GM19452 (cell line): ENCODE data around the gene GSTO2.
A peak's percentile ranks its signal among the peaks of the same experiment; 100 is the strongest.

Experiments
- ATAC-seq: cut with Tn5 transposase; IDR thresholded peaks from one replicate; pipeline ENCODE4 v1.9.1; 2021; ENCODE audit not compliant: unreplicated experiment

Gene GSTO2

DNA sequence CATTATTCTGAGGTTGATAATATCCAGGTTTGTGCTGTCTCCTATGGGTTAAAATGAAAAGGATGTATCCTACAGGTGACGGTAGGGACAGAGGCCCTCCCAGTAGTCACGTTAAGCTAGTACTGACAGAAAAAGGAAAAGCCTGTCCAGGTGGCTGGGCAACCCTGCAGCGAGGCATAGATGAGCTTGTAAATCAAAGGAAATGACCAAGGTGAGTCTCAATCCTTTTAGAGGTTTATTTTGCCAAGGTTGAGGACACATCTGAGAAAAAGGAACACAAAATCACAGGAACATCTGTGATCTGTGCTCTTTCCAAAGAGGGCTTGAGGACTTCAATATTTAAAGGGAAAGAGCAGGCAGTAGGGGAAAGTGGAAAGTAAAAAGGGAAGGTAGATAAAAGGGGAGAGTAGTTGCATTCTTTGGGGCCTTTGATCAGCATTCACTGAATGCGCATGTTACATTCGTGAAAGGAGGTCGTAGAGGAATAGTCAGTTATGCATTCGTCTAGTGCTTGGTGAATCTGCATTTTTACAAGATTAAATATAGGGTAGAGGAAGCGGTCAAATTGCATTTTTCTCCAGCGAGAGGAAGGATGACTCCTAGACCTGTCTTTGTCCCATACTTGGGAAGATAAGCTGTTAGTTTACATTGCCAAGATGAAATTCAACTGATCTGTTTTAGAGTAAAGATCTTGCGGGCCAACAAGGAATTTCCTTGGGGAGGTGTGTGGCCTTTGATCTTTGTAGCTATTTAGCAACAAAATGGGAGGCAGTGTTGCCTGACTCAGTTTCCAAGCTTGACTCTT is 15.2 kb upstream of the GSTO2 start:
- ATAC-seq: no peak

DNA sequence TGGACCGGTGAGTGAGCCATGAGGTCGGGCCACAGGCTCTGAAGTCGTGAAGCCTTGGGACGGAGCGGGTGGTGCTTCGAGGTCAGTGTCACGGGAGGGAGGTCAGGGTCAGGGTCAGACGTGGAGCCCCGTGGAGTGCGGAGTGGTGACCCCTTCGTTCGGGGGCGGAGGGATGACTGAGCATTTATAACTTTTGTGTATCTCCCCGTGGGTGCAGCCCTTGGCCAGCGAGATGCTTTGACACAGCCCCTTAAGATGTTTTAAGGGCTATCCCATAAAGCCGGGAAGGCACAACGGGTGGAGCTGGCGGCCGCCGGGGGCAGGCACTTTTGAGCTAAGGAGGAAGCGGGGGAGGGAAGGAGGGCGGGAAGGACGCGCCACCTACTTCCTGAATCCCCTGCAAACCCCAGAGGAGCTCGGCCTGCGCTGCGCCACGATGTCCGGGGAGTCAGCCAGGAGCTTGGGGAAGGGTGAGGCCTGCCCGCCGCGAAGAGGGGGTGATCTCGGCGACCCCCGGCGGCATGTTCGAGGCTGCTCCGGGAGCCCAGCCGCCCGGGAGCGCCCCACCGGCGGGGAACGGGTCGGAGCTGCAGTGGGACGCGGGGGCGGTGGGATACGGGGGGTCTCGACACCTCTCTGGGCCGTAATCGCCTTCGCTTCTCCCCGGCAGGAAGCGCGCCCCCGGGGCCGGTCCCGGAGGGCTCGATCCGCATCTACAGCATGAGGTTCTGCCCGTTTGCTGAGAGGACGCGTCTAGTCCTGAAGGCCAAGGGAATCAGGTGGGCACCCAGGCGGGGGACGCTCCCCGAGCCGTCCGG is 14.3 kb upstream of the GSTO2 start, which contains the start of gene GSTO1:
Gene GSTO1, plus strand, starts transcription at position 400 of the 818 bp plus-strand sequence. Its CDS starts 37 bp downstream, at position 437.
- peak; percentile 84 for ATAC-seq

DNA sequence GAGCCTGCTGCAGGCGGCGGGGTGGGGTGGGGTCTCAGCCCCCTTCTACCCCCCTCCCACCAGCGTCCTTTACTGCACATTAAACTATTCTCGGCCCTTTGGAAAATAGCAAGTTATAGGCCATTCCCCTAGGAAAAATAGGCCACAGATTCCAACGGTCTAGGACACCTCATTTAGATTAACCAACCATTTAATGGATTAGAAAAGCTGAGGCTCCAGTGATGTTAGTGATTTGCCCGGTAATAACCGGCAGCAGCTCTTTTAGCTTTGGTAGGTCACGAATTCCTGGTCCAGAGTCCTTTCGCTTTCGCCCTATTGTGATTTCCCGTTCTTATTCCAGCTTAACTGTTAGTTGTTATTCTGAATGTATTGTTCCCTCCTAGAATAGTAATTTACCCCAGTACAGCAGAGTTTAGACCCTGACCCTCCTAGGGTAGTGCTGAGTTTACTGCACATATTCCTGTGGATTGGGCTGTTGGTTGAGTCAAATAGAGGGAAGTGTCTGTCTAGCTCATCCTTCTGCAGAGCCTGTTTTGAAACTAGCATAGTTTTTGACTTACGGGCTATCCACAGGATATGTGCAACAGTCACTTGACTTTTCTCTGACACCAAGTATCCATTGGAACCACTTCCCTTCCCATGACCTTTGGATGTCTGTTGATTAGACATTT is 13.5 kb upstream of the GSTO2 start:
- peak; percentile 35 for ATAC-seq

DNA sequence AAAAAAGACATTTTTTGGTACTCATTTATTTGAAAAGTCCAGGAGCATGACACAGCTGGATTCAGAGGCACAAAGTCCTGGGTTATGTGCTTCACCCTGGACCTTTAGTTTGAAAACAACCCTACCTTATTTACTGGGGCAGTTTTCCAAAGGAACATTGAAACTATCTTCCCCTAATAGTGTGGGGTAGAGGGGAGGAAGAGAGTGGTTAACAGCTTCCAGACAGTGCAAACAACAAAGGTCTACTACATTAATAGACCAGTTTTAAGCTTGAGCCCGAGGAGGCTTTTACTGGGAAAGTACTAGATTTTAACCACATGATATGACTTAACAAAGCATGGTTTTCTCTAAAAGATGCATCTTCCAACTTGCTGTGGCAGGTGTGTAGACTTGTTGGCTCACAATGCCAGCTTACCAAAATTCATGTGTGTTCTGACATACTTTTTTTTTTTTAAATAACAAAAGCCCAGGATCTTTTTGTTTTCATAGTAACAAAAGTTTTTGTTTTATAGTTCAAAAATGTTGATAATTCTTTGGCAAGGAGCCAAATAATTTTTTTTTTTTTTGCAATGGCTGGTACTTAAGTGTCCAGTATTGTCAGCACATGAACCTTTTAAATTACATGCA is 12.5 kb upstream of the GSTO2 start:
- no peak for ATAC-seq

DNA sequence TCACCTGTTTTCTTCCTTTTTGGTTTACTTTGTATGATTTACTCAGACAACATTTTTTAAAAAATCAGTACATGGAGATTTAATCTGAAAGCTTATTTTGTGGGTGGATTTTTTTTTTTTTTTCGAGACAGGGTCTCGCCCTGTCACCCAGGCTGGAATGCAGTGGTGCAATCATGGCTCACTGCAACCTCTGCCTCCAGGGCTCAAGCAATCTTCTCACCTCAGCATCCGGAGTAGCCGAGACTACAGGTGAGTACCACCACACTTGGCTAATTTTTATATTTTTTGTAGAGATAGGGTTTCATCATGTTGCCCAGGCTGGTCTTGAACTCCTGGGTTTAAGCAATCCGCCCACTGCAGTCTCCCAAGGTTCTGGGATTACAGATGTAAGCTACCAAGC is 11.7 kb upstream of the GSTO2 start:
- ATAC-seq: no peak

DNA sequence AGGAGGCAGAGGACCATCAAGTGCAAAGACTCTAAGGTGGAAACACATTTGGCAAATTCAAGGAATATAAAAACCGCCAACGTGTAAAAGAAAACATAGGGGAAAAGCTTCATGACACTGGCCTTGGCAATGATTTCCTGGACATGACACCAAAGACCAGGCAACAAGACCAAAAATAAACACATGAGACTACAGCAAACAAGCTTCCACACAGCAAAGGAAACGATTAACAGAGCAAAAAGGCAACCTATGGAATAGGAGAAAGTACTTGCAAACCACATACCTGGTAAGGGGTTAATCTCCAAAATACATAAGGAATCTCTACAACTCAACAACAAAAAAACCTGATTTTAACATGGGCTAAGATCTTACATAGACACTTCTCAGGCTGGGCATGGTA is 10.8 kb upstream of the GSTO2 start:
- no peak for ATAC-seq

DNA sequence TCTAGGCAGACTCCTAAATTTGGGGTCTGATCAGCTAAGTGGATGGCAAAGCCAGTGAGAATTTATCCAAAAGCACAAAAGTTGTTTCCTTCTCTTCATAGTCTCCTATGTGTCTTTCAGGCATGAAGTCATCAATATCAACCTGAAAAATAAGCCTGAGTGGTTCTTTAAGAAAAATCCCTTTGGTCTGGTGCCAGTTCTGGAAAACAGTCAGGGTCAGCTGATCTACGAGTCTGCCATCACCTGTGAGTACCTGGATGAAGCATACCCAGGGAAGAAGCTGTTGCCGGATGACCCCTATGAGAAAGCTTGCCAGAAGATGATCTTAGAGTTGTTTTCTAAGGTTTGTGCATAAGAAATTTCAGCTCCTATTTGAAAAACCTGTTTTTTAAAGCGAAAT is 9.5 kb upstream of the GSTO2 start:
- no peak for ATAC-seq

DNA sequence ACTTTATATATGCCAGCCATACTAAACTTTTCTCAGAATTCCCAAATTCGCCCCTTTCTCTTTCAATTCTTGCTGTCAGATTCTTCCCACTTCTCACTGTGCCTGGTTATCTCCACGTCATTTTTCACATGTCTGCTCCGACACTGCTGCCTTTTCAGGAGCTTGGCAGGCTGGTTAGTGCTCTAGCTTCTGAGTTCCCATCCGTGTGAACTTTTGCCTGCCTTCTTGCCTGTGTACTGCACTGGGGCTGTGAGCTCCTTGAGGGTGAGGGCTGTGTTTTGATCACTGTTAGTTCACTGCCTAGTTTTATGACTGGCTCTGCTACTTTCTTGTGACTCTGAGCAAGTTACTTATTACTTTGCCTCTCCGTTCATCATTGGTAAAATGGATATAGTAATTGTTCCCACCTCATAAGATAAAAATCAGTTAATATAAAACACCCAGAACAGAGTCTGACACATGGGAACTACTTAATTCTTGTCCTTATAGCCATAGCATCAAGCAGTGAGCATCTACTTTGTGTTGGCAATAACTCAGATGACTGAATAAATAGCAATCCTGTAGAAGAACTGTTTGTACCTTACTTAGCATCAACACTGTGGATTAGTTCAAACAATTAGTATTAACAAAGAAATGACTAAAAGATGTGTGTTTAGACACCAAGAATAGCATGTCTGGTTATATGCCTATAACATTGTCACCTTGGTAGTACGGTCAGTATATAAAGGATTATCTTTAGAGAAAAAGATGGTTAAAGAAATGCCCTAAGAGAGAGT is 8.8 kb upstream of the GSTO2 start:
- no peak for ATAC-seq

DNA sequence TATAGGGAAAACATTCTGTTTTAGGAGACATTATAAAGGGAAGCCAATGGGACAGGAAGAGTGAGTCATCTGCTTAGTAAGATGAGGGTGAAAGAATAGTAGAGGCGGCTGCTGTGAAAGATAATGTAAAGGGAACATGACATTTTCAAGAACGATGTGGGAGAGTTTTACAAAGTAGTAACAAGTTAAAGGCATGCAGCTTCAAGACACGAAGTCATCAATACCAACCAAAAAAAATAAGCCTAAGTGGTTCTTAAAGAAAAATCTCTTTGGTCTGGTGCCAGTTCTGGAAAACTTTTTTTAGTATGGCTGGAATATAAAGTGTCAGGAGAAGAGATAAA is 8.2 kb upstream of the GSTO2 start:
- no peak for ATAC-seq

DNA sequence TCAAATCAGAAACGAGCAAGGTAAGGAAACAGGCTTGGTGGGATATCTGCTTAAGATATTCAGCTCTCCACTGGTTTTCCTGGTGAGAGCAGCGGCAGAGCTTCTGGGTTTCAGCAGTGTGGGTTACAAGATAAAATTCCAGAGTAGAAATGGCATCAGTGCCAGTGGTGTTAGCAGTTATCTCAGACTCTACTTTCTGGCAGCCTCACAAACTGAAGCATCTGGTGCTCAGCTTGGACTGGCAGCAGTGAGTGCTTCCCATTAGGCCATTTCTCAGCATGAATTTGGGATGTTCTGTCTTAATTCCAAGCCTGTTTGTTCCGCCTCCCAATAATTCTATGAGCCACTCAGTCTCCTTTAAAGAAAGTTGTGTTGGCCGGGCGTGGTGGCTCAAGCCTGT is 6.9 kb upstream of the GSTO2 start:
- ATAC-seq: no peak

DNA sequence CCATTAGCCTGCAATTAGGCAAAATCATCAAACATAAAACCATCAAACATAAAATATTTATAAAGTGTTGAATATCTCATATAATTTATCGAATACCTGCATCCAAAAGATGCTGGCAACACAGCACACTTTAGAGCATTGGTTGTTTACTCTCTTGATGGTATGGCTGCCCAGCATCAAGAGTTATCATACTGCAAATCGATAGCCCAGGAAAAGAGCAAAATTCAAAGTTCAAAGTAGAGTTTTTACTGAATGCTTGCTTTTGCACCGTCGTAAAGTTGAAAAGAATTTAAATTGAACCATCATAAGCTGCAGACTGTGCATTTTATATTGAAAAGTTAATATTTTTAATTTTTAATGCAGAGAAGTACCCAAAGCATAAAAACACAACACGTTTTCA is 4.2 kb upstream of the GSTO2 start:
- ATAC-seq: no peak

DNA sequence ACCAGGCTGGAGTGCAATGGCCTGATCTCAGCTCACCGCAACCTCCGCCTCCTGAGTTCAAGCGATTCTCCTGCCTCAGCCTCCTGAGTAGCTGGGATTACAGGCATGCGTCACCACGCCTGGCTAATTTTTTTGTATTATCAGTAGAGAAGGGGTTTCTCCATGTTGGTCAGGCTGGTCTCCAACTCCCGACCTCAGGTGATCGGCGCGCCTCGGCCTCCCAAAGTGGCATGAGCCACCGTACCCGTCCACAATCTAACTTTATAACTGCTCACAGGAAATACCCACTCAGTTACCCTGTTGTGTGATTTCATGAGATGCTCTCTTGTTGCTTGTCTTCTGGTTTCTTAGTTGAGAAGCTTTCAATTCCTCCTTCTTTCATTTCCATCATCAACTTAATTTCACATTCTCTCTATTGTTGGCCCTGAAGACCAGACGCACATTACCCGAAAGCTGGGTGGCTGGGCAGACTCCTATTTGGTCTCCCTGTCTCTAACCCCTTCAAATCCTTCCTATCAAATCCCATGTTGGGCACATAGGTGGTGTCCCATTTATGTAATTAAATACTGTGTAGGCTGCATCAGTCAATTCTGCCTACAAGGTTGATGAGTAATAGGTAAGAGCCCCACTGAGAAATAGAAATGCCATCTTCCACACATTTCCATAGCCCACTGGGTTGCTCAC is 1.1 kb upstream of the GSTO2 start:
- no peak for ATAC-seq

DNA sequence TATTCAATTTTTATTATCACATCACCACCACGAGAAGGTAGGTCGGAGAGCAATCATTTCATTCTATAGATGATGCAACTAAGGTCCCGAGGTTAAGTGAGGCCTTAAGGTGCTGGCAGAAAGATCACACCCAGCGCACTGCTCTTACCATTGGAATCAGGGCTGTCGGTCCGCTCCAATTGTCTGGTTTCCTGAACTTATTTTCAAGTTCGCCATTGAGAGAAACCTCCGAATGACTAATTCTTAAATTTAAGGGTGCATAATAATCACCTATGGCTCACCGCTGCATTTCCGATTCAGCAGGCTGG is 625 bp upstream of the GSTO2 start:
- ATAC-seq: no peak

DNA sequence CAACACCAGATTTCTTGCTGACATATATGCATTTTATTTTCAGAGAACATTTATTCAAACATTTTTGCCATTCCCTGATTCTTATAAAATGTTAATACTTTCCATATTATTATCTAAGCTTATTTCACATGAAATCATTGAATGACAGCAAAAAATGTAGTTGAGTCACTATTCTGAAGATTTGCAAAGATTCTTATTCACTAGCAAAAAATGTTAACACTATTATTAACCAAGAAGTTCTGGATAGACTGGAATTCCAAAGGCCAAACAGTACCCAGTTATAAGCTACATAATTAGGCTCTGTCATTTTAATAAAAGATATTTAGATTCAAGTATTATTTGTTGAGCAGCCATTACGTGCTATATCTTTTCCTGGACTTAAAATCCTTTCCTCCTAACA is 4.3 kb downstream of the GSTO2 start:
- no peak for ATAC-seq

DNA sequence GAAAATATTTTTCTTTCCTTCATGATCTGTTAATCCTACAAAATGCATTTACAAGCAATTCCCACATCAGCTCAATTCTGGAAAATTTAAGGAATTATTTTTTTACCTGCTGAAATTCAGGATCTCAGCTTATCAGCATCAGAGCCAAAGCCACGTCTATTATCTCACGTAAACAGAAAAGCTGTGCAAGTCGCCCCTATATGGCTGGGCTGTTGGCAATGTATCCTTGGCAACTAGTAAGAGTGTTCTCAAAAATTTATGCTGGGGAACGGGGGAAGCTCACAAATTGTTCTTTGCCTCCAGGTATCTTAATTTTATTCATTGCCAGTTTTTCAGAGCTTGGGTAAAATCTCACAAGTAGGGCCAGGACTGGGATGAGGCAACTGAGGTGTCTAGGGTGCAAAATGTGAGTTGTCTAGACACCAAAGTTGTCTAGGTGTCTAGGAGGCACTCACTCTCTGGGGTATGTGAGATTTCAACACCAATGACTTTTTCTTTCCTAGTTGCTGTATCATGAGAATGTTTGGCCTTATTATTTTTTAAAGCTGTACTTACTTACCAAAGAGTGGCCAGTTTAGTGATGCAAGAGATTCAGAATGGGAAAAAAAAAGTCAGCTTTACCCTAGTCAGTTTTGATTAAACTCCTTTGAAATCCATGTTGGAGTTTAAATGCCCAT is 5.1 kb downstream of the GSTO2 start:
- no peak for ATAC-seq

DNA sequence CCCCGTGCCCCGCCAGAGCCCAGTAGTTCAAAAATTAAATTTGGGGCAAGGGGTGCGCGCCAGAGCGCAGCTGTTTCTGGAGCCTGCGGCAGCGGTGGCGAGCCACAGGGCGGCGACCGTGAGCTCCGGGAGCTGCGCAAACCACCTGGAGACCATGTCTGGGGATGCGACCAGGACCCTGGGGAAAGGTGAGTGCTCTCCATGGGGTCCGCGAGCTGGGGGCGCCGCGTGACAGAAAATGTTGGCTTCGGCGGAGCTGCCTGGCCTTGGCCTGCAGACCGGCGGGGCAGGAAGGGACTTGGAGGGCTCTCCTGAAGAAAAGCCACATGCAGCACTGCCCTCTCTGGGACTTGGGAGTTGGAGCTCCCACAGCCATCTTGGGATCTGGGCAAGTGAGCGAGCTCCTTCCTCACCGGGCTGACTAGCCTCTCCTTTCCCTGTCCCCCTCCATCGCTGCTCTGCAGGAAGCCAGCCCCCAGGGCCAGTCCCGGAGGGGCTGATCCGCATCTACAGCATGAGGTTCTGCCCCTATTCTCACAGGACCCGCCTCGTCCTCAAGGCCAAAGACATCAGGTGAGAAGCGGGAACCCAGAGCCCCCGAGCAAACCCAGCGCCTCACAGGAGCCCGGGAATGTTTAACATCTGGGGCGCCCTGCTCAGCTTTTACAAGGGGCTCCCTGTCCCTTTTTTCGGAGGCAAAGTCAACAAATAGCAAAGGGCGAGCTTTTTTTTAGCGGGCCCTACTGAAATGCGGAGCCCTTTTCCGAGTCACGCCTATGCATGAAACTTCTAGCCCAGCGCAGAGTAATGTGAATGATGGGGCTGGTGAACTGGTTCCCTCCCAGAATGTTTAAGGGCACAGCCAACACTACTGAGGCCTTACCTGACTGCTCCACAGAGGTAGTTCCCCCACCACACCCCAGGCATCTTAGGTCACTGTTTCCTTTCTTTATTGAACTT is 6.1 kb downstream of the GSTO2 start:
- peak; percentile 77 for ATAC-seq

DNA sequence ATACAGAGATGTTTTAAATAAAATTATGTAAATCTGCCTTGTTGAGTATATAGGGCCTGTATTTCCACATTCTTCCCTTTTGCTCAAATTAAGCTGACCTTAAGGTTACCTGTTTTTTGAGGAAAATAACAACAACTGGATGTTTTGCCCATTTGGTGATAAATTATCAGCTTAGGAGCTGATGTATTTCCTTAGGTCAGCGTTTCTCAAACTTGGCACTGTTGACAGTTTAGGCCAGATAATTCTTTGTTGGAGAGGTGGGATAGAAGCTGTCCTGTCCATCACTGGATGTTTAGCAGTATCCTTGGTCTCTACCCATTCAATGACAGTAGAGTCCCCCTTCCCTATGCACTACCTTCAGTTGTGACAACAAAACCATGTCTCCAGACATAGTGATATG is 7.2 kb downstream of the GSTO2 start:
- ATAC-seq: no peak

DNA sequence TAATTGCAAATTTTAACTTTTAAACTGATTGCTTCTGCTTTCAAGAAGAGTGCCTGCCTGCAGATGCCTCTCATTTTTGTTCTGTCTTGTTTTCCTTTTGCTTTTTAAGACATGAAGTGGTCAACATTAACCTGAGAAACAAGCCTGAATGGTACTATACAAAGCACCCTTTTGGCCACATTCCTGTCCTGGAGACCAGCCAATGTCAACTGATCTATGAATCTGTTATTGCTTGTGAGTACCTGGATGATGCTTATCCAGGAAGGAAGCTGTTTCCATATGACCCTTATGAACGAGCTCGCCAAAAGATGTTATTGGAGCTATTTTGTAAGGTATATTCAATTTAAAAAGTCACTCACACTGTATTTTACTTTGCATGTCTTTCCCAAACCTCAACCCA is 8.8 kb downstream of the GSTO2 start:
- no peak for ATAC-seq
